GDM1 (cell line): ENCODE results near the gene ZEB2.

Experiments
- DNase-seq: peaks from one replicate; lab custom pipeline; 2025; lab: John Stamatoyannopoulos, UW

The ZEB2 gene

GRCh38 chr2:144451443-144451842 is 68.5 kb downstream of the ZEB2 start:
- DNase-seq, result no peak

- no peak for DNase-seq
Measured at GRCh38 chr2:144449028-144449406, 70.9 kb downstream of the ZEB2 start.

- DNase-seq, result no peak
Measured at GRCh38 chr2:144448389-144449027, 71.4 kb downstream of the ZEB2 start.

- DNase-seq, result no peak
Measured at GRCh38 chr2:144447535-144447934, 72.4 kb downstream of the ZEB2 start.

- DNase-seq, result no peak
Measured at GRCh38 chr2:144446136-144446535, 73.8 kb downstream of the ZEB2 start.

GRCh38 chr2:144445196-144445595 is 74.7 kb downstream of the ZEB2 start:
- DNase-seq, result no peak

- DNase-seq, result no peak
Measured at GRCh38 chr2:144443837-144444817, 75.8 kb downstream of the ZEB2 start.

- DNase-seq, result no peak
Measured at GRCh38 chr2:144441711-144442141, 78.2 kb downstream of the ZEB2 start.

GRCh38 chr2:144439993-144440392 is 79.9 kb downstream of the ZEB2 start:
- DNase-seq, result no peak

GRCh38 chr2:144438801-144439631 is 80.9 kb downstream of the ZEB2 start:
- DNase-seq, result no peak

- no peak for DNase-seq
Measured at GRCh38 chr2:144437636-144438035, 82.3 kb downstream of the ZEB2 start.

GRCh38 chr2:144434425-144435222 is 85.3 kb downstream of the ZEB2 start:
- no peak for DNase-seq

- DNase-seq, result no peak
Measured at GRCh38 chr2:144432921-144433320, 87.0 kb downstream of the ZEB2 start.

- no peak for DNase-seq
Measured at GRCh38 chr2:144431998-144432397, 87.9 kb downstream of the ZEB2 start.

- DNase-seq, result no peak
Measured at GRCh38 chr2:144431392-144431783, 88.5 kb downstream of the ZEB2 start.

- DNase-seq, result no peak
Measured at GRCh38 chr2:144430722-144431391, 89.1 kb downstream of the ZEB2 start.

GRCh38 chr2:144429396-144430112 is 90.4 kb downstream of the ZEB2 start:
- no peak for DNase-seq

GRCh38 chr2:144426981-144427479 is 92.9 kb downstream of the ZEB2 start:
- DNase-seq, result no peak

- no peak for DNase-seq
Measured at GRCh38 chr2:144426355-144426754, 93.6 kb downstream of the ZEB2 start.
